H9 (cell line): ENCODE measurements around the gene DCDC1. TPM values are rescaled to one million over a fixed set of nuclear protein-coding genes. Genes with fewer than 3 reads are reported as not detected.

ENCODE experiments used
- DNase-seq: peaks from one replicate; pipeline ENCODE4 v3.0.0-alpha.2; 2017
- H2AFZ ChIP-seq: one replicate; pipeline ENCODE4 v1.6.1; 2013; ENCODE audit warnings: mild to moderate bottlenecking, low read length, control low read depth, moderate library complexity
- H2AK5ac ChIP-seq: 2 replicates; pipeline ENCODE4 v1.6.1; 2013; ENCODE audit warnings: low read length, control low read depth, mixed read lengths; ENCODE audit not compliant: insufficient read length
- H2BK120ac ChIP-seq: one replicate; pipeline ENCODE4 v1.6.1; 2013; ENCODE audit warnings: low read depth, mild to moderate bottlenecking, low read length, control low read depth, inconsistent platforms; ENCODE audit not compliant: poor library complexity, severe bottlenecking
- H2BK12ac ChIP-seq: 2 replicates; pipeline ENCODE4 v1.6.1; 2013; ENCODE audit warnings: low read length, control low read depth, mixed read lengths, low read depth; ENCODE audit not compliant: insufficient read length
- H2BK15ac ChIP-seq: 2 replicates; pipeline ENCODE4 v1.6.1; 2013; ENCODE audit warnings: low read depth, low read length, control low read depth
- H2BK20ac ChIP-seq: one replicate; pipeline ENCODE4 v1.6.1; 2013; ENCODE audit warnings: low read depth, mild to moderate bottlenecking, low read length, control low read depth, inconsistent platforms; ENCODE audit not compliant: poor library complexity, severe bottlenecking
- H2BK5ac ChIP-seq: 2 replicates; pipeline ENCODE4 v1.6.1; 2013; ENCODE audit warnings: low read length, control low read depth, mixed read lengths; ENCODE audit not compliant: insufficient read length
- H3K14ac ChIP-seq: 2 replicates; pipeline ENCODE4 v1.6.1; 2013; ENCODE audit warnings: low read length, control low read depth; ENCODE audit not compliant: insufficient read depth
- H3K18ac ChIP-seq: 2 replicates; pipeline ENCODE4 v1.6.1; 2013; ENCODE audit warnings: low read depth, mild to moderate bottlenecking, mixed read lengths, low read length, control low read depth; ENCODE audit not compliant: insufficient read length
- H3K23ac ChIP-seq: 2 replicates; pipeline ENCODE4 v1.6.1; 2013; ENCODE audit warnings: low read length, control low read depth, mixed read lengths, low read depth; ENCODE audit not compliant: insufficient read length
- H3K23me2 ChIP-seq: 2 replicates; pipeline ENCODE4 v1.6.1; 2013; ENCODE audit warnings: low read depth, mild to moderate bottlenecking, mixed read lengths, low read length, control low read depth; ENCODE audit not compliant: insufficient read length, poor library complexity, severe bottlenecking
- H3K27ac ChIP-seq: 2 replicates; pipeline ENCODE4 v1.5.1; 2013; ENCODE audit warnings: low read length, control low read depth, mixed read lengths, low read depth; ENCODE audit not compliant: insufficient read length
- H3K27me3 ChIP-seq: 2 replicates; pipeline ENCODE4 v1.6.1; 2013; ENCODE audit warnings: low read length, control low read depth, inconsistent platforms; ENCODE audit not compliant: insufficient read depth
- H3K4ac ChIP-seq: 2 replicates; pipeline ENCODE4 v1.6.1; 2013; ENCODE audit warnings: low read depth, mild to moderate bottlenecking, control low read depth, inconsistent platforms, low read length, moderate library complexity
- H3K4me1 ChIP-seq: 2 replicates; pipeline ENCODE4 v1.6.1; 2013; ENCODE audit warnings: low read length, control low read depth, inconsistent platforms; ENCODE audit not compliant: insufficient read depth
- H3K4me2 ChIP-seq: 2 replicates; pipeline ENCODE4 v1.6.1; 2013; ENCODE audit warnings: low read length, control low read depth, mixed read lengths; ENCODE audit not compliant: insufficient read length, insufficient read depth
- H3K56ac ChIP-seq: 2 replicates; pipeline ENCODE4 v1.6.1; 2013; ENCODE audit warnings: low read depth, mild to moderate bottlenecking, mixed read lengths, low read length, control low read depth; ENCODE audit not compliant: insufficient read length
- H3K79me1 ChIP-seq: 2 replicates; pipeline ENCODE4 v1.6.1; 2013; ENCODE audit warnings: low read depth, mild to moderate bottlenecking, moderate library complexity, low read length, control low read depth, inconsistent platforms; ENCODE audit not compliant: insufficient read depth, poor library complexity, severe bottlenecking
- H3K79me2 ChIP-seq: 2 replicates; pipeline ENCODE4 v1.6.1; 2013; ENCODE audit warnings: low read length, control low read depth, inconsistent platforms; ENCODE audit not compliant: insufficient read depth
- H3K9ac ChIP-seq: 2 replicates; pipeline ENCODE4 v1.6.1; 2013; ENCODE audit warnings: low read length, control low read depth, mixed read lengths; ENCODE audit not compliant: insufficient read length; ENCODE audit errors: extremely low read depth
- H3K9me3 ChIP-seq: one replicate; pipeline ENCODE4 v1.6.1; 2013; ENCODE audit warnings: low read depth, low read length, inconsistent platforms; ENCODE audit not compliant: control insufficient read depth
- H3T11ph ChIP-seq: one replicate; pipeline ENCODE4 v1.6.1; 2013; ENCODE audit warnings: mild to moderate bottlenecking, low read length, control low read depth, inconsistent platforms
- H4K20me1 ChIP-seq: one replicate; pipeline ENCODE4 v1.6.1; 2013; ENCODE audit not compliant: control insufficient read depth, insufficient read length, insufficient read depth
- H4K5ac ChIP-seq: 2 replicates; pipeline ENCODE4 v1.6.1; 2013; ENCODE audit warnings: low read depth, mild to moderate bottlenecking, mixed read lengths, low read length, control low read depth; ENCODE audit not compliant: insufficient read length
- H4K8ac ChIP-seq: replicated peaks from 2 replicates; pipeline ENCODE4 v1.6.1; 2013; ENCODE audit warnings: low read length, control low read depth, mixed read lengths, low read depth; ENCODE audit not compliant: insufficient read length
- H4K91ac ChIP-seq: 2 replicates; pipeline ENCODE4 v1.6.1; 2013; ENCODE audit warnings: low read depth, mild to moderate bottlenecking, moderate library complexity, mixed read lengths, low read length, control low read depth; ENCODE audit not compliant: insufficient read length
- H3K27ac Mint-ChIP-seq, 3 experiments: 2 replicates in 2 of 3; 3 replicates in 1 of 3; pipeline ENCODE4 v1.8.0; 2020 to 2021; ENCODE audit warnings: mixed read lengths in 3 of 3, mild to moderate bottlenecking in 1 of 3, moderate library complexity in 1 of 3
- H3K27me3 Mint-ChIP-seq: 2 replicates; pipeline ENCODE4 v1.8.0; 2021; ENCODE audit warnings: low read depth, mild to moderate bottlenecking, moderate library complexity, mixed read lengths
- H3K36me3 Mint-ChIP-seq, 3 experiments: 2 replicates in 2 of 3; 3 replicates in 1 of 3; pipeline ENCODE4 v1.8.0; 2020 to 2021; ENCODE audit warnings: low read depth in 3 of 3, mixed read lengths in 3 of 3; ENCODE audit not compliant: insufficient read depth in 1 of 3
- H3K4me1 Mint-ChIP-seq, 2 experiments: 2 replicates each; pipeline ENCODE4 v1.8.0; 2020; ENCODE audit warnings: mixed read lengths in 2 of 2
- H3K4me3 Mint-ChIP-seq, 2 experiments: 2 replicates in 1 of 2; 3 replicates in 1 of 2; pipeline ENCODE4 v1.8.0; 2020 to 2021; ENCODE audit warnings: mild to moderate bottlenecking in 2 of 2, mixed read lengths in 2 of 2, moderate library complexity in 1 of 2
- H3K9me3 Mint-ChIP-seq, 2 experiments: 2 replicates in 1 of 2; 3 replicates in 1 of 2; pipeline ENCODE4 v1.8.0; 2020; ENCODE audit warnings: mild to moderate bottlenecking in 2 of 2, mixed read lengths in 2 of 2, moderate library complexity in 1 of 2
- CTCF ChIP-seq: fragments of 200-600 bp; sonication (generic); conservative IDR thresholded peaks from 3 replicates; pipeline ENCODE4 v1.8.0; 2021; ENCODE audit warnings: antibody characterized with exemption, mild to moderate bottlenecking
- WGBS: extraction: QIAGEN DNeasy Blood & Tissue Kit; methylation state at CpG from one replicate; pipeline ENCODE4 v1.1.7; 2013; ENCODE audit warnings: missing lambda C conversion rate, low lambda C conversion rate, mixed read lengths; ENCODE audit not compliant: insufficient read length; ENCODE audit errors: extremely low coverage; 5-methylcytosine and 5-hydroxymethylcytosine counted together
- total RNA-seq: library from RNA; stranded (reverse); gene quantifications from 2 replicates; pipeline ENCODE4 v1.2.1, GENCODE V29; 2021

The DCDC1 gene
- total RNA-seq, 1 experiment from 2014 or later, result 0.09 TPM

DNA sequence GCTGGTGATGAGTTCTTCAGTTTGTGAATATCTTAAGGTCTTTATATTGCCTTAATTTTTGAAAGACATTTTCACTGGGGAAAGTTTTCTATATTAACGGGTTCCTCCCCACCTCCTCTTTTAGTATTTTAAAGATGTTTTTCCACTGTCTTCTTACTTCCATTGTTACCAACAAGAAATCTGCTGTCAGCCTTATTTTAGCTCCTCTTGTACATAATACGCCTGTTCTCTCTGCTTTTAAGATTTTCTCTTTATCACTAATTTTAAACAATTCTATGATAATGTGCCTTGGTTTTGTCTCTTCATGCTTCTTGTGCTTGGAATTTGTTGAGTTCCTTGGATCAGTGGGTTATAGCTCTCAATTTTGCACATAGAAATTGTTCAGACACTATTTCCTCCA is 280.4 kb downstream of the DCDC1 start:
- Histone ChIP-seq H3K23ac (no peak overlapping the region), H3K14ac (no peak overlapping the region), H3T11ph (no peak overlapping the region), H3K9me3 (no peaks in the 10 kb centered on the region), H3K23me2 (no peaks in the 10 kb centered on the region), H3K18ac (no peak overlapping the region), H4K91ac (no peak overlapping the region), H3K79me2 (no peaks in the 10 kb centered on the region), H2BK20ac (no peak overlapping the region), H3K27me3 (no peaks in the 10 kb centered on the region), H2BK15ac (no peak overlapping the region), H2BK12ac (no peak overlapping the region), H4K8ac (no peak overlapping the region), H3K56ac (no peak overlapping the region), H2BK5ac (no peak overlapping the region), H3K4me2 (no peak overlapping the region), H4K5ac (no peak overlapping the region), H2AFZ (no peak overlapping the region), H3K27ac (no peak overlapping the region), H3K4me1 (no peaks in the 10 kb centered on the region), H2AK5ac (no peak overlapping the region), H3K9ac (no peak overlapping the region), H4K20me1 (no peaks in the 10 kb centered on the region), H2BK120ac (no peak overlapping the region), H3K4ac (no peak overlapping the region), H3K79me1 (no peaks in the 10 kb centered on the region)
- no peak for DNase-seq
- WGBS, result no CpG with 5 or more reads among the region's 2 CpGs
- peaks cover 19 to 22% of the 10 kb centered on the region in 2 experiments for H3K9me3 Mint-ChIP-seq
- peaks cover 0 to 17% (median 6%) of the 10 kb centered on the region in 3 experiments for H3K36me3 Mint-ChIP-seq
- TF ChIP-seq CTCF, result no peak
- no peaks in the 10 kb centered on the region; the same call in 1 of the 2 replicates for H3K27me3 Mint-ChIP-seq
- H3K27ac Mint-ChIP-seq, result no peak overlapping the region
- H3K4me1 Mint-ChIP-seq, result no peaks in the 10 kb centered on the region
- H3K4me3 Mint-ChIP-seq, result no peak overlapping the region
